DMS153 treated with DMSO at 0.1 percent for 48 hours (cell line): ENCODE results near the gene TRPV3.
"Not testable (repeated sequence)": the region's sequence is repeated elsewhere in the genome, so short reads cannot be mapped to it uniquely, and the experiment has no call there.

Source experiments
- DNase-seq: peaks from one replicate; lab custom pipeline; 2025; ENCODE audit not compliant: unreplicated experiment; lab: John Stamatoyannopoulos, UW

The TRPV3 gene

GRCh38 chr17:3557768-3558583 is at the start of gene TRPV3:
Gene TRPV3 (minus strand): TSS chr17:3557812. CDS start chr17:3554850, 2,962 bp downstream.
- DNase-seq: no peak

DNA sequence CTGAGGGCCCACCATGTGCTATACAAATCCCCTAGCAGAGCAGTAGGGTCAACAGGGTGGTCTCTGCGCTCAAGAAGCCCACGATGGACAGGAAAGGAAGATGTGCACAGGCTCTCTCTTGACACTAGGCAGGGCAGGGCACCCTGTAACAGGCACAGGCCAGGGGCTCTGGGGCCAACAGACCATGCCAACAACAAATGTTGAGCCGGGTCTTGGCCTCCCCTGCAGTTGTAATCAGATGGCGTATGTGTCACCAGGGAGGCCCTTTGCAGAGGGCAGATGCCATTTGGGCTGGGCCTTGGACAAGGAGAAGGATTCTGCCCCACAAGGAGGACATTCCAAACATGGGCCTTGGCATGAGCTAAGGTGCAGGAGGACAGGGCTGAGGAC is 46.3 kb upstream of the TRPV3 start:
- DNase-seq: no peak

DNA sequence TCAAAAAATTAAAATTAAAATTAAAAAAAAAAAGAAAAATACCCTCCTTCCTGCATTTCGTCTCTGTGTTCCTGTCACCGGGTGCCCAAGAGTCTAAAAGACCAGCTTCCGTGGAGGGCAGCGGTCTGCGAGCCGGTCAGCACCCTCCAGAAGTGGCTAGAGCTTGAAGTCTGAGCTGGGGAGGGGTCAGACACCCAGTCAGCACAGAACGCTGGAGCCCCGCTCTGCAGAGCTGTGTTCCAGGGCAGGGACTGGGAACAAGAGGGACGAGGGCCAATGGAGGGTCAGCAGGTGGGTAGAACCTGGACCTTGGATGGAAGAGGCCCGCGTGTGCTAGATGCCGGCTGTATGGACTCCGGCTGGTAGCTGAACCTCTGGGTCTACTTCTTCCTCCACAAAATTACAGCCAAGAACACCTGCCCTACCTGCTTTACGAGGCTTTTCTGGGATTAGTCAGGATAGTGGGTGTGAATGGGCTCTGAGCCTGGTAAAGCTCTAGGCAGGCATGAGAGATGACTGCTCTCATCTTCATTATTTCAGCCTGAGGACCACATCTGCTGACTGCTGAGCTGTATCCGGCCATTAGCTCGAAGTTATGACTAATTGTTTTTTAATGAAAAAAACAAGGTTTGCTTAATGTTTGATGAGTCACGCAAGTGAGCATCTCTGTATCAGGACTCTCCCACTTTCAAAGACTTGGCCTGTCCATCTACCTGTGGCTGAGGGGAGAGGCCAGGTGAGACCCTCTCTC is 45.7 kb upstream of the TRPV3 start:
- no peak for DNase-seq

GRCh38 chr17:3602499-3602898 is 44.9 kb upstream of the TRPV3 start:
- DNase-seq: no peak

GRCh38 chr17:3600529-3601205 is 43.1 kb upstream of the TRPV3 start:
- DNase-seq: no peak

DNA sequence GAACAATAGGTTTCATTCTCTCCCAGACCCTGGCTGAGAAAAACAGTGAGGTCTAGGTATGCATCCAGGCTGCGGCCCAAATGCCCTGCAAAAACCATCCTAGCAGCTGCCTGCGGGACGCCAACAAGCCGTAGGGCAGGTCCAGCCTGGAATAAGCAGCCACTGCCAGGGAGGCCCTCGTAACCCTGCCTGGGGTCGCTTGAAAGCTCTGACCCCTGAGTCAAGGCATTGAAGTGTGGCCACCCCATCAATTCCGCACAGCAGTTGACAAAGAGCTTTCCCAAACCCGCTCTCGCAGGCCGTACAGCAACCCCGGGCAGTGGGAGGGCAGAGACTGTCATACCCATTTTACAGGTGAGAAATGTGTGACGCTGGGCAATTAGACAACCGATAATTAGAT is 40.5 kb upstream of the TRPV3 start:
- no peak for DNase-seq

DNA sequence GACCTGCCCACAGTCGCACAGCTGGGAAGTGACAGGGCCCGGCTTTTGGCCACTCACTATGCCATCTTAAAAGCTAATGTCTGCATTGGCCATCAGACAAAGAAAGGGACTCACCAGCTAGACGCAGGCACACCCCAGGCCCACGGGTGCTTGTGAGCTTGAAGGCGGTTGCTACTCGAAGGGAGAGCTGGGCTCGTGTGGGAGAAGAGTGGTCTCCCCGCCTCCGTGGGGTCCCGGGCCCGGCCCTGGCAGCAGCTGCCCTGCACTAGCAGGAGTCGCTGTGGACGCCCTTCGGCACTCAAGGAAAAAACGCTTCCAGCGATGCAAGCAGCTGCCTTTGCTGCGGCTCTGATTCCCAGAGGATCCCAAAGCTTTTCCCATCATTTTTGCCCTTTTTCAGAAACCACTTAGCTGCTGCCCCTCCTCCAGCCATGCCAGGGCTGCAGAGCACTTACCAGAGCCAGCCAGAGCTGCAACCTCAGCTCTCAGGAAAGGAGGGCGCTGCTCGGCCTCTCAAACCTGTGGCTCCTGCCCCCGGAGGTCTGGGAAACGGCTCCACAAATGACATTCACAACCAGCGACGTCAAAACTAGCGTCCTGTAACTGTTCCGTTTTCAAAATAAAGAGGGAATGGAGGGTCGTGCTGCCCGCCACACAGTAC is 39.3 kb upstream of the TRPV3 start:
- DNase-seq: no peak

DNA sequence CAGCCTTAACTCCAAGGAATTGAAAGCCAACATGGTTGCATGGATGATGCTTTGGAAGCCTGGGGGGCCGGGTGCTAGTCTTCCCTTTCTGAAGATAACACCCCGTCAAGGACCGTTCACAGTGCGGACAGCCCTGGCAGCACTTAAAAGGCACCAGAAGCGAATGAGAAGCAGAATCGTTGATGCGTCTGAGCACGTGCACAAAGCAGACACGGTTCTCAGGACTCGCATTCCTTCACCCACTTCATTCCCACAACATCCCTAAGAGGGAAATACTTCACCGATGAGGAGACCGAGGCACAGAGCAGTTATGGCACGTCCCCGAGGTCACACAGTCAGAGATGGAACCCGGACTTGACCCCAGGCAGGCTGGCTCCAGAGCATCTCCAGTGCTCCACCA is 37.4 kb upstream of the TRPV3 start:
- no peak for DNase-seq

DNA sequence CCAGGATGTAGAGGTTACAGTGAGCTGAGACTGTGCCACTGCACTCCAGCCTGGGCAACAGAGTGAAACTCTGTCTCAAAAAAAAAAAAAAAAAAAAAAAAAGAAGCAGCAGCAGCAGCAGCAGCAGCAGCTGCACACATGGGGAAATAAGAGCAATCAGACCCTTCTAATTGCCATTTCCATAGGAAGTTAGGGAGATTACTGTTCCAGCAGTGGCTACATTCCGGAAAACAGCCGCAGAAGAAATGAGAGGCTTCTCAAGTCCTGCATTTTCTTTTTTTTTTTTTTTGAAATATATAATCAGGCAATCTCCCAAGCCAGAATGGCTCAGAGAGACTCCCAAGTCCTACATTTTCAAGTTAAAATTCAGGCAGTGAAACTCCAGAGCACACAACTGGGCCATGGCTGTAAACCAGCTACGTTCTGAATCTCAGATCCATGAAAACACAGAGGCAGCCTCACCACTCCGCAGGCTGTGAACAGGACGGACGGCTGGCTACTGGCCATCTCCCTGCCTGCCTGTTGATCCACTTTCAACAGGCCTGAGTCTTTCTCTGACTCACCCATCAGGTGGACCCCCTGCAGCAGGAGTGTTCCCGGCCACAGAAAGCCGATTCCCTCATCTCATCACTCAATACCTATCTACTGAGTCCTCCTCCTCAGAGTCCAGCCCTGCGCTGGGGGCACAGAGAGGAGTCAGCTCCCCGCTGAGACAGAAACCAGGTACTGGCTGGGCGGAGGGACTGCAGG is 36.6 kb upstream of the TRPV3 start:
- DNase-seq: no peak

DNA sequence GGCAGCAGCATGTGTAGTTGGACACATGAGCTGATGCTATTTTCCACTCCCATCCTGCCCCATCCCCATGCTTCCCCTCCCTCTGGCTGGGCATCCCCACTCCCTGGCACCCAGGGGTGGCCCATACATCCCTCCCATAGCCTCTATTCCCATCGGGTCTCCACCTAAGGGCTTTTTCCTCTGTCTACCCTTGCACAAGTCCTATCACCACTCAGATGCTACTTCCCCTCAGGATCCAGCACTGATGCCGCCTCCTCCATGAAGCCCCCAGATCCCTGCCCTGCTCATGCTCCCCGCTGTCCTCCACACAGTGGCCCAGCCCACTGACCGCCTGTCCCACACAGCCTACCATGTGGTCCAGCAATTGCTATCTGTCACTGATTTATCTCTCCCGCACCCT is 35.8 kb upstream of the TRPV3 start:
- no peak for DNase-seq

GRCh38 chr17:3592216-3592860 is 34.7 kb upstream of the TRPV3 start:
- no peak for DNase-seq

DNA sequence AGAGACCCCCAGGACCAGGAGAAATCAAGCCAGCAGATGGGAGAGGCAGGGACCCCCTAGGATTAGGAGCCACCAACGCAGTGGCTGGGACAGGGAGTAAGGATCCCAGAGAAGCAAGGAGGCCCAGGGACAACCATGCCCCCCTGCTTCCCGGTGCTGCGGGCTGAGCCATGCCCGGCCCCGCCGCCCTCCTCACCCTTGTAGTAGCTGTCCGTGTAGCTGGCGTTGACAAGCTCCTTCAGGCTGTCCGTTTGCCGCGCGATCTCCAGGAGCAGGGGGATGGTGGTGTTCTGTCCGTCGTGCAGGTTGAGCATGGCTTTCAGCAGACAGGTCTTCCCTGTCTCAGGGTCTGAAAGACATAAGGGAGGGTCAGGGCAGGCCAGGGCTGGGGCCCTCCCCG is 33.2 kb upstream of the TRPV3 start:
- DNase-seq: no peak

DNA sequence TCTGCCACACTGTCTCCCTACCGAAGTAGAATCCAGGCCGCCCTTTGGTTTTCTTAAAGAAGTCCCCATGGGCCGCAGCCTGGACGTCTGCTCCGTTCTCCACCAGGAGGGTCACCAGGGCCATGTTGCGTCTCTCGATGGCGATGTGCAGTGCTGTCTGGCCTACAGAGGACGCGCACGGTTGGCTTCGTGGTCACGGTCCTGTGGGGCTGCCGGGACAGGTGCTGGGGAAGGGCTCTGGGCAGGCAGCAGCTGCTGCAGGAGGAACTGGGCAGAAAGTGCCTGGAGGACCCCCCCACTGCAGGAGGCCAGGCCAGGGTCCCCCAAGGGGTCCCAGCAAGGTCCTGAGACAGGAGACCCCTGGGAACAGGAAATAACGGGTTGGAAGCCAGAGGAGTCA is 32.6 kb upstream of the TRPV3 start:
- no peak for DNase-seq

DNA sequence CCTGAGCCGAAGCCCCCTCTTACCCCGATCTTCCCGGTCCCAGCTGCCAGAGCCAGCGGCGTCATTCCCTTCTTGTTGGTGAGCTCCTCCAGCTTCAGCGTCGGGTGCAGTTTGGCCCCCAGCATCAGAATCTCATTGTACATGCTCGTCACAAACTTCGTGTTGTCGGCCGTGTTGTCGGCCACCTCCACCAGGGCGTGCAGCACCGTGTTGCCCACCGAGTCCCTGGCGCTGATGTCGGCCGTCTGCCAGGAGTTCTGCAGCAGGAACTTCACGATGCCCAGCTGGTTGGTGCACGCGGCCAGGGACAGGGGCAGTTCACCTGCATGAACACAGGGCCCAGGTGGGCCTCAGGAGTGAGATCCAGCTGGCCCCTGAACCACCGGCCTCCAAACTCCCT is 32.2 kb upstream of the TRPV3 start:
- DNase-seq: no peak

GRCh38 chr17:3585826-3586225 is 28.2 kb upstream of the TRPV3 start:
- no peak for DNase-seq

GRCh38 chr17:3583456-3583855 is 25.8 kb upstream of the TRPV3 start:
- DNase-seq: no peak

GRCh38 chr17:3582915-3583314 is 25.3 kb upstream of the TRPV3 start:
- no peak for DNase-seq

DNA sequence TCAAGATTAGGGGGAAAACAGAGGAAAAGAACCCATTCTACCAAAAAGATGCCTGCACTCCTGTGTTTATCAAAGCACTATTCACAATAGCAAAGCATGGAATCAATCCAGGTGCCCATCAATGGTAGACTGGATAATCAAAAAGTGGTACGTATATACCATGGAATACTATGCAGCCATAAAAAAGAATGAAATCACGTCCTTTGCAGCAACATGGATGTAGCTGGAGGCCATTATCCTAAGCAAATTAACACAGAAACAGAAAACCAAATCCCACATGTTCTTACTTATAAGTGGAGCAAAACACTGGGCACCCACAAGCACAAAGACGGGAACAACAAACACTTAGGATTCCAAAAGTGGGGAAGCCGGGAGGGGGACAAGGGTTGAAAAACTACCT is 21.1 kb upstream of the TRPV3 start:
- not testable (repeated sequence) for DNase-seq

DNA sequence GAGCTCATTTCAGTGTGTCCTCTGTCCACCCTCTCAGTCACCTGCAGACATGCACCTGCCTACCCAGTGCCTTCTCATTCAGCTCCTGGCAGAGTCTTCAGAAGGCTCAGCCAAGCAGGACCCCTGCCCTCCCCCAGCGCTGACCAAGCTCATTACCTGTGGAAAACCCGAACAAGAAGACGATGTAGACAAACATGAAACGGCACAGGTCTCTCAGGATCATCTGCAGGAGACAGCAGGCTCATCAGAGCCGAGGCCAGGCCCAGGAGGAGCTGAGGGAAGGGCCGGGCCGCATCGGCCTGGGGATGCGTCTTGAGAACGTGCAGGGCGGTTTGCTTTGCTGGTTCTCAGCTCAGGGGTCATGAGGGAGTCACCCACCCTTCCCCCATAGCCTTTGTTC is 19.4 kb upstream of the TRPV3 start:
- DNase-seq: no peak

DNA sequence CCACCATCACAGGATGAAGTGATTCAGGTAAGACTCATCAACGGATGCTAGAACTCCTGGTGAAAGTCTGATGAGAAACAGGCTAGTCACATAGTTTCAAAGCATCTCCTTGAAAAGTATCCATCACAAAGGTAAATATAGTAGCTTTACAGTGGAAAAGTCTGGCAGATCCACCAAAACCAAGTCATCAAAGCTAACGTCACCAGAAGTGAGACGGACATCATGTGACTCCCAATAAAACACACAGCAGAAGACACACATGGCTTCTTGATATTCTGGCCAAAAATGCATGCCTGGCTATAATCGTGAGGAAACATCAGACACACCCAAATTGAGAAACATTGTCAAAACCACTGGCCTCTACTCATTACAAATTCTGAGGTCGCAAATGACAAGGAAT is 17.9 kb upstream of the TRPV3 start:
- no peak for DNase-seq
